ENCODE results near the gene TMEM69.
"Not testable (repeated sequence)": the region's sequence is repeated elsewhere in the genome, so short reads cannot be mapped to it uniquely, and the experiment has no call there.

TMEM69 gene

DNA sequence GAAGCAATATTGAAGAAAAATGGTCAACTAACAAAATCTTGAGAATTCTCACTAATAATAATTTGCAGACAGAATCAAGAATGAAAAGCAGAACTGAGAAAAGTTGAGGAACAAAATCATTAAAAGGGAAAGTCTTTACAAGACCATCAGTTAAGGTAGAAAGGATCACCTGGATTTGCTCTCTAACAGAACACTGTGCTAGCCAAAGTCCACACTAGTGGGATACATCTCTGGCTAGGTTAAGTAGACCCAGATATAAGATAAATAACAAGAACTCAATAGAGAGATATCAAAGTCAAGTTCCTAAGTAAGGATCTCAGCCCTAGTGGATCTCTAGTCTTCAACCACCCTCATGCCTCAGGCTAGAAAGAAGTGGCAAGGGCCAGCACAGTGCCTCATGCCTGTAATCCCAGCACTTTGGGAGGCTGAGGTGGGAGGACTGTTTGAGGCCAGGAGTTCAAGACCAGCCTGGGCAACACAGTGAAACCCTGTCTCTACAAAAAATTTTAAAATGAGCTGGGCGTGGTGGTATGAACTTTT, 42.9 kb downstream of the TMEM69 start:
- no peak for DNase-seq (ENCODE audit: low spot score)

DNA sequence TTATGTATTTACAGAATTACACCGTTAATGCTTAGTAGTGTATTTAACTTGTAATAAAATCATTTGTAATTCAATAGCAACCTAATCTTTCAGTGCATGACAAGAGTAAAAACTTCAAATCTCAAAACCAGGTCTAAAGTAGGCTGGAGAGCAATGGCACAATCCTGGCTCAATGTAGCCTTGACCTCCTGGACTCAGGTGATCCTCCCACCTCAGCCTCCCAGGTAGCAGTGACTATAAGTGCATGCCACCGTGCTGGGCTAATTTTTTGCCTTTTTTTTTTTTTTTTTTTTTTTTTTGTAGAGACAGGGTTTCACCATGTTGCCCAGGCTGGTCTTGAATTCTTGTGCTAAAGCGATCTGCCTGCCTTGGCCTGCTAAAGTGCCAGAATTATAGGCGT, 51.2 kb downstream of the TMEM69 start:
- DNase-seq (ENCODE audit: low spot score), result no peak

GRCh38 chr1:45739641-45740156, 51.7 kb downstream of the TMEM69 start:
- DNase-seq (ENCODE audit: low spot score), result not testable (repeated sequence)
